HG02763 (cell line): ENCODE results near the gene MBNL3.
"Not testable (repeated sequence)": the region's sequence is repeated elsewhere in the genome, so short reads cannot be mapped to it uniquely, and the experiment has no call there.

Source experiments
- ATAC-seq: cut with Tn5 transposase; IDR thresholded peaks from one replicate; pipeline ENCODE4 v1.9.1; 2021; ENCODE audit warnings: mild to moderate bottlenecking, moderate library complexity; ENCODE audit not compliant: unreplicated experiment

The MBNL3 gene

DNA sequence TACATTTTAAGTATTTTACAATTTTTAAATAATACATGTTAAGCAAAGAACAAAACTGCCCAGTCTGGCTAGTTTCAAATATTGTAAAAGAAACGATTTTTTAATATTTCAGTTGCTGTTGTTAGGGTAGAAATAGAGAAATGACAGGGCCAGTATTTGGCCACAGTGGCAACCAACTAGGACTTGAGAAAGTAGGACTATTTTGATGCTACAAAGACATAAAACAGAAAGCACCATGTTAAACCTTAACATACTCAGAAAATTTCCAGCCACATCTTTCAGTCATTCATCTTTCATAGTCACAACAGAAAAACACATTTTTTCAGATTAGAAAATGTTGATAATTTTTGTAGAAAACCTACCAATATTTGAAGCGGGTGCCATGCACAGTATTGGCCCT is 104.5 kb downstream of the MBNL3 start:
- ATAC-seq, result no peak

DNA sequence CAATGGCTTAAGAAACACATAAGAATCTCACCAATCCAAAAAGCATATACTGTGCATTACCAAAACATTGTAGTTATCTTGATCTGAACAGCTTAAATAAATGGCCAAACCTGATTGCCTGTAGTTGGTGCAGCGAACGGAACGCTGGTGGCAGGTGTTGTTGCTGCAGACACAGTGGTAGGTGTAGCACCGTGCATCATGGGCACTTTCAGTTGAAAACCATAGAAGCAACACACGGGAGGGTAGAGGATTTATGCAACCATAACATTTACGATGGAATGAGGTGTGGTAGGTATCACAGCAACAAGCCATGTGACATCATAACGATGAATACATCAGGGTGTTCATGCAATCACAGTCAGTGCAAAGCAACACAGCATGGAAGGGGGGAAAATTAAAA is 106.8 kb downstream of the MBNL3 start:
- ATAC-seq, result no peak

DNA sequence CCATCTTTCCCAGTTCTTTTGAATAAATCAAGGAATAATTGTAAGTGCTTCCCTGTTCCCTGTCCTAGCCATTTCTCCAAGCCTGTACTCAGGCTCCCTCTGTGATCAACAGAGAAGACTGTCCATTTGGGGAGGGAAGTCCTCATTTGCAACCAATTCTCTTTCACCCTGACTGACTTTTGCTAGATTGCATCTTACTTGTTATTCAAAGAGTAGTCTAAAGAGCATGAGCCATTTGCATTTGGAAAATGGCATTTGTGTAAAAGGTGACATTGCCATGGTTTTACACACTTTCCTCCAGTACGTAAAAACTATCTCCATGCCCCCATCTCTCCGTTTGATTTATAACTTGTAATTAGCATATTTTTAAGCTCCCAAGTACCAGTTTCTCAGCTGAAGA is 110.6 kb downstream of the MBNL3 start:
- ATAC-seq, result no peak

DNA sequence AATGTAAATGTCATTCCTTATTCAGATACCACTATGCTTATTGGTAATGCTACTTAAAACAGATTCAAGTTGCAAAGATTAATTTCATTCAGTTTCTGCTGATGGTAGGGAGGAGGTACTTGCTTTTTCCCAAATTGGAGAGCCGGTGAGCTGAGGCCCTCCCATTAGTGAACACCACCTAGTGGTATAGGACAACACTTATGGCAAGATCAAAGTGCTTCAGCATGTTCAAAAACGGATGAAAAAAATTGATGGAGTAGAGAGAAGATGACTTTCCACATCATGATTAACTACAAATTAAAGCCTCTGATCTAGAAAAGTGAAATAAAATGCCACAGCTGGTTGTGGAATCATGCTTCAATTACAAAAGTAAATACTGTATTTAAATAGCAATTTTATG is 112.9 kb downstream of the MBNL3 start:
- no peak for ATAC-seq

- no peak for ATAC-seq
Measured at GRCh38 chrX:132373610-132374009, 115.2 kb downstream of the MBNL3 start.

- no peak for ATAC-seq
Measured at GRCh38 chrX:132369617-132370326, 119.1 kb downstream of the MBNL3 start.

DNA sequence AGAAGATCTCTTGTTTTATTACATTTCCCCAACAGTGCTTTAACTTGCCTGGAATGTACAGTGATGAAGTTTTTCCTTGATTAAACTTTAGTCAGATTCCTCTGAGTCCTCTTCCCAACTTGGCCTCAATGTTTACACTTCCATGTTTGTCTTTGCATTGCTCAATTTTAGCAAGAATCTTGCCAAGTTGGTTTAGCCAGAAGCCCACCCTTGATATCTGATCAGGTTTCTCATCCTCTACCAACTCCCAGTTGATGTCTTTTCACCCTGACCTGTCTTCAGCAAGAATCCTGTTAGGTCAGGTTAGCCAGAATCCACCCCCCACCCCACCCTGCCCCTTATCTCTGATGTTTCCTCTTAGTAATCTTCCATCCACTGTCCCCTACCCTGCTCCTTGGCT is 120.9 kb downstream of the MBNL3 start:
- ATAC-seq, result no peak

GRCh38 chrX:132367314-132367713 is 121.5 kb downstream of the MBNL3 start:
- ATAC-seq, result no peak

- no peak for ATAC-seq
Measured at GRCh38 chrX:132365490-132365889, 123.3 kb downstream of the MBNL3 start.

DNA sequence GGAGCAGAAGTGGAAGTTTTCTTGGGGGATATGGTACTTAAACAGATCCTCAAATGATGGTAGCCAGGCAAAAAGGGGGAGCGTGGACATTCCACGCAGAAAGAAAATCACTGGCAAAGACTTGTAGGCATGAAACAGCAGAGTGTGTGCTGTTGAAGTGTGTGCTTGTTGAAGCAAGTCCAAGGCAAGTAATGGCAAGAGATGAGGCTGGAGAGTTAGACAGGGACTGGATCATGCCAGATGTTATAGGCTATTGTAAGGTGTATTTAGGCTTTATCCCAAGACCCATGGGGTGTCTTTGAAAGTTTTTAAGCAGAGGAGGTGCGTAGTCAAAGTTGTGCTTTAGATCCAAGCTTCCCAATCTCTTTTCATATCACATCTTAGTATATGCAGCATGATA is 124.5 kb downstream of the MBNL3 start:
- no peak for ATAC-seq

DNA sequence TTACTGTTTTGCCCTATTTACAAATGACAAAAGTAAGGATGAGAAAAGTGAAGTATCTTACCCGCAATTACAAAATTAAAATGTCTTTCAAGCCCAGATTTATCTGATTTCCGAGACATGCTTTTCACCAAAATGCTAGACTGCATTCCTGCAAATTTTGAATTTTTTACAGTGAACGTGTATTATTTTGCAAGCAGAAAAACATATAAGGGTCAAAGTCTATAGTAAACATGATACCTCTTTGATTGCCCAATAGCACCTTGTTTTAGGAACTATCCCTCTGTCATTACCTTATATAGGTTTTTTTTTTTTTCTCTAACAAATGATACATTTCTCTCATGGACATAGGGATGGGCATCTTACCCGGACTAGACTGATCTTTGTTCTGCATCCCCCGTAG is 135.4 kb downstream of the MBNL3 start:
- ATAC-seq, result no peak

DNA sequence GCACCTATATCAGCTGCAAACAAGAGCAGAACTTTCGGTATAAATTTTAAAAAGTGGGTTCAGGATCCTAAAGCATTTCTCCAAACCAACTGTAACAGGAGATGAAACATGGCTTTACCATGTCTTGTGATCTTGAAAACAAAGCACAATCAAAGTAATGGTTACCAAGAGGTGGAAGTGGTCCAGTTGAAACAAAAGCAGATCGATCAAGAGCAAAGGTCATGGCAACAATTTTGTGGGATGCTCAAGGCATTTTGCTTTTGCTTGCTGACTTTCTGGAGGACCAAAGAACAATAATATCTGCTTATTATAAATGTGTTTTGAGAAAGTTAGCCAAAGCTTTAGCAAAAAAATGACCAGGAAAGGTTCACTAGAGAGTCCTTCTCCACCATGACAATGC is 152.7 kb downstream of the MBNL3 start:
- no peak for ATAC-seq

DNA sequence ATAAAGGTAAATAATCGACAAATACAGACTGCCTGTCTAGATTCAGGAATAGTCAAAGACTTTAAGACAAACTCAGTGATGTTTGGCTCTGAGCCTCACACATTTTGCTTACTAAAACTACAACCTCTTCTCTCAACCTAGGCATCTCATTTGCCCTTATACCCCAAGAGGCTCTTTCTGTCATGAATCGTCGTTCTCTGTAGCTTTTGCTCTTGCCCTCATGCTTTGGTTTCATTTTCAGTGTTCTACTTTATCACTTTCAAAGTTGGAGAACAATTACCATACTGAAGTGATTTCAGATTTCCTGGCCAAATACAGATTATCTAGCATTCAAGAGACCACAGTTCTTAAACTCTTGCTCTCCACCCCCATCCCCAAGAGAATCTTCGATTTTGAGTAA is 155.5 kb downstream of the MBNL3 start:
- no peak for ATAC-seq

DNA sequence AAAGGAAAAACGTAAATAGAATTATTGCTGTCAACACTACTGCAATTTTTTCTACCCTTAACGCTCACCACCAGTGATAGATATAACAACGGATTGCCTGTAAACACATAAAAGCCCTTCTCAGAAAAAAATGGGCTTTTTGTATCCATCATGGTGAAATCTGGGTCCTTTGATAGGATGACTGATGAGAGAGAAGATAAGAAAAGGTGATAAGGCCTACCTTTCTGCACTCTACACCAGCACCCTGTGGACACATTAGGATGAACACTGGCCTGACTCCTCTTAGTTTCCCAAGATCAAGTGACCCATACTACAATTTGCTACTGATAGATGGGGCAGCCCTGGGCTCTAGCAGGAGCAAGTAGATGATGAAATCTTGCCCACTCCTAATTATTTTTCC is 157.3 kb downstream of the MBNL3 start:
- no peak for ATAC-seq

DNA sequence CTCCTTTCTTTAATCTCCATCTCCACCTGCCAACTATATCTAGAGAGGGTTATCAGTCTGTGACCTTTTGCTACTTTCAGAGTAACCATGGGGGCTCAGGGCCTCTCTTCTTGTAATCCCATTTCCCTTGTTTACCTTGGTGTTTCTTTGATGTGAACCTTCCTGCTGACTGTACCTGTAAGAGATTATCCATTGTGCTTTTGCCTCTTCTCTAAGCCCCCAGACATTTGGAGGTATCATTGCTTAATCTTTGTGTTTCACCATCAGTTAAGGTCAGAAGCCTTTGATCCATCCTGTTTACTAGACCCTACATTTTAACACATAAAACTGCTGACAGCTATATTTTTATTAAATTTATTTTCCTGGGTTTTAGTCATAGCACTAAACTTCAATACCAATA is 157.8 kb downstream of the MBNL3 start:
- ATAC-seq, result no peak

DNA sequence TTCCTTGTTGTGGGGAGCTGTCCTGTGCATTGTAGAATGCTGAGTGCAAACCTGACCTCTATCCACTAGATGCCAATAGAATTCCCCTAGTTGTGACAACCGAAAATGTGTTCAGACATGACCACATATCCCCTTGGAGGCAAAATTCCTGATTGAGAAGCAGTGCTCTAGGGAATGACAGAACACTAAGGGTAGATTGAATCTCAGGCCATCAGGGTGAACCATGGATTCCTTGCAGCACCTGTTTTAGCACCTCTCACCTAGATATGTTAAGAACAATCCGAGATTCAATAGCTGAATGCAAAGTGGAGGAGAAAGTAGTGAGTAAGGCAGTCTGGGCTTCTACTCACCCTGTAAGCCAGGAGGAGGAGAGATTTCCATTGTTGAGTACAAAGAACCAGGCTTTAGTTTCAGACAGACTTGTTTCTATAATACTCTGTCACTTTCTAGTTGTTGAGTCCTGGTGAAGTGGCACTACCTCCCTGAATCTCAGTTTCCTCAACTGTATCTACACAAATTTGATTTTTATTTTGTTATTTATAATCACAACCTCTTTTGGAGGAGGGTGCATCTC is 158.6 kb downstream of the MBNL3 start:
- ATAC-seq, result no peak

- ATAC-seq, result not testable (repeated sequence)
Measured at GRCh38 chrX:132326960-132327359, 161.9 kb downstream of the MBNL3 start.
